Duodenal mucosa (tissue), 2 donors: ENCODE measurements around the gene SDK1.
"Not testable (repeated sequence)": the region's sequence is repeated elsewhere in the genome, so short reads cannot be mapped to it uniquely, and the experiment has no call there.

Experiments used
- H3K27ac ChIP-seq: one replicate; pipeline ENCODE4 v1.7.0; 2013; ENCODE audit warnings: low read depth, low read length
- H3K27me3 ChIP-seq, 2 donors: one replicate each; pipeline ENCODE4 v1.7.0; 2013; ENCODE audit warnings: low read length in 2 of 2, control low read depth in 1 of 2; ENCODE audit not compliant: insufficient read depth in 2 of 2, control insufficient read depth in 1 of 2
- H3K36me3 ChIP-seq, 2 donors: one replicate each; pipeline ENCODE4 v1.7.0; 2013; ENCODE audit warnings: low read length in 2 of 2, control low read depth in 1 of 2; ENCODE audit not compliant: insufficient read depth in 2 of 2, control insufficient read depth in 1 of 2
- H3K4me1 ChIP-seq, 2 donors: one replicate each; pipeline ENCODE4 v1.7.0; 2013; ENCODE audit warnings: low read length in 2 of 2, control low read depth in 1 of 2; ENCODE audit not compliant: insufficient read depth in 2 of 2, control insufficient read depth in 1 of 2
- H3K4me3 ChIP-seq, 2 donors: one replicate each; pipeline ENCODE4 v1.7.0; 2013; ENCODE audit warnings: low read length in 2 of 2, low read depth in 1 of 2
- H3K9ac ChIP-seq, 2 donors: one replicate each; pipeline ENCODE4 v1.7.0; 2013; ENCODE audit warnings: low read length in 2 of 2, low read depth in 1 of 2
- H3K9me3 ChIP-seq, 2 donors: one replicate each; pipeline ENCODE4 v1.7.0; 2013; ENCODE audit warnings: low read length in 2 of 2, control low read depth in 1 of 2; ENCODE audit not compliant: control insufficient read depth in 1 of 2

Gene SDK1

DNA sequence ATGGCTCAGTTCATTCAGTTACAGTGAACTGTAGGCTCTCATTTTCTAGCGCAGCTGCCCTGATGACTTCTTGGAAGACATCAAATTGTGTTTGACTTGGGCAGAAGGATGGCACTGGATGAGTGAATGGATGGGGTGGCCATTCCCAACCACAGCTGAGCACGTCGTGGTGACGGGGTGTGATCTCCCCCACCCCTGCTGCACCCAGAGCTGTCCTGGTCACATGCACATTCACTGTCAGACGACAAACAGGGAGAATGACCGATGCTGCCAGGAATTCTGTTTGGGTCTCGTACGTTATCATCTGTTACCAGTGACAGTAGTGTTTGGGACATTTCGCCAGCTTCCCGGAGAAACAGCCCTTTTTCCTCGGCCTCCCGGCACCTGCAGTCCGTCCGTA lies 623.2 kb downstream of the SDK1 start:
- Histone ChIP-seq H3K4me1 (no peaks in the 10 kb centered on the region), H3K27me3 (no peaks in the 10 kb centered on the region), H3K9ac (no peak overlapping the region), H3K4me3 (no peak overlapping the region), H3K27ac (no peak overlapping the region), H3K36me3 (no peaks in the 10 kb centered on the region), H3K9me3 (no peaks in the 10 kb centered on the region)

GRCh38 chr7:3927446-3928110 lies 626.5 kb downstream of the SDK1 start:
- Histone ChIP-seq H3K27ac (no peak overlapping the region), H3K4me3 (no peak overlapping the region), H3K36me3 (no peaks in the 10 kb centered on the region), H3K9me3 (no peaks in the 10 kb centered on the region), H3K9ac (no peak overlapping the region), H3K4me1 (no peaks in the 10 kb centered on the region), H3K27me3 (no peaks in the 10 kb centered on the region)

DNA sequence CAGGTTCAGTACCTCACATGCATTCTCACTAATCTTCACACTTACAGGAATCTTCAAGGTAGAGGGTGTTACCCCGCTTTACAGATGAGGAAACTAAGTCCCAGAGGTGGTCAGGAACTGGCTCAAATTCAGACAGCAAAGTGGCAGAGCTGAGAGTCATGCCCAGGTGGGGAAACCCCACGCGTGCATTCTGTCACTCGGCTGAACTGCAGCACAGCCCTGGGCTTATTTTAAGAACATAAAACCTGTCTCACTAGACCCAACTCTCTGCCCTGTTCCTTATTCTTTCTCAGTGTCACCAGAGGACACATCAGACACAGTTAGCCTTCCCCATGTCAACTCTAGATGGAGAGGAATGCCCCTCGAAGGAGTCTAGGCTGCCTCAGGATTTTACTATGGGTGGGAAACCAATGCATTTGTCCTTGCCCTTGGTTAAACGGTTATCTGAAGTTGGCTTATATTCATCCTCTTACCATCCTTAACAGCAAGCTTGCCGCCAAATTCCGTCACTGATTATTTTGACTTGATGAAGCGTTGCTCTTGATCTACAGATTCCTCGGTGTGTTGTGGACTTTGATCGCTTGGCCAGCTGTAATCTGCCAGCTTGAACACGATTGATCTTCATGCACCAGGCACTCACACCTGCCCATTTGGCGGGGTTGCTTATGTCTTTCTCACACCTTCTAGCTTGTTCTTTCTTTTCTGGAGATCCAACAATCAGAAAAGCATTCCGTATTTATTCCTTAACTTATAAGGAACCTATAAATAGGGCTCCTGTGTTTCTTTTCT lies 627.9 kb downstream of the SDK1 start:
- H3K9ac ChIP-seq: no peak overlapping the region
- no peaks in the 10 kb centered on the region for H3K4me1 ChIP-seq
- H3K27ac ChIP-seq: no peak overlapping the region
- H3K27me3 ChIP-seq: no peaks in the 10 kb centered on the region
- H3K36me3 ChIP-seq: no peaks in the 10 kb centered on the region
- no peak overlapping the region for H3K4me3 ChIP-seq
- no peaks in the 10 kb centered on the region for H3K9me3 ChIP-seq

- H3K36me3 ChIP-seq: no peaks in the 10 kb centered on the region
- no peaks in the 10 kb centered on the region for H3K27me3 ChIP-seq
- no peak overlapping the region for H3K4me3 ChIP-seq
- H3K9ac ChIP-seq: no peak overlapping the region
- H3K4me1 ChIP-seq: no peaks in the 10 kb centered on the region
- peaks cover 0 to 7% of the 10 kb centered on the region in 2 donors for H3K9me3 ChIP-seq
- no peak overlapping the region for H3K27ac ChIP-seq
These were observed 630.8 kb downstream of the SDK1 start for GRCh38 chr7:3931843-3932242.

DNA sequence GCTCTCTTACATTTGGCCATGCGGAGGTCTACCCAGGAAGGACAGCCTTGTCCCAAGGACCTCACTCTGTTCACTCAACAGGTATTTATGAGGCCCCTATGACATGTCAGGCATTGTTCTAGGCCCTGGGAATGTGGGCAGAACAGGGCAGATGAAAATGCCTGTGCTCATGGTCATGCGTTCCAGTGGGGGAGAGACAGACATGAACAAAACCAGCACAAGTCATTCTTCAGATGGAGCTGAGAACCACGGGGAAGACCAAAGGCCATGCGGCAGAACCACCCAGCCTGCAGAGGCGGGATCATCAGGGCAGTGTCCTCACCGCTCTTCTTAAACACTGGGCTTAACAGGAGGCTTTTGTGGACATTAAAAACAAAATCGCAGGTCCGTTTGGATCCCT lies 636.1 kb downstream of the SDK1 start:
- H3K9me3 ChIP-seq: peaks cover 0 to 7% of the 10 kb centered on the region in 2 donors
- no peaks in the 10 kb centered on the region for H3K36me3 ChIP-seq
- no peak overlapping the region for H3K9ac ChIP-seq
- no peaks in the 10 kb centered on the region for H3K27me3 ChIP-seq
- no peaks in the 10 kb centered on the region for H3K4me1 ChIP-seq
- H3K27ac ChIP-seq: no peak overlapping the region
- H3K4me3 ChIP-seq: no peak overlapping the region

DNA sequence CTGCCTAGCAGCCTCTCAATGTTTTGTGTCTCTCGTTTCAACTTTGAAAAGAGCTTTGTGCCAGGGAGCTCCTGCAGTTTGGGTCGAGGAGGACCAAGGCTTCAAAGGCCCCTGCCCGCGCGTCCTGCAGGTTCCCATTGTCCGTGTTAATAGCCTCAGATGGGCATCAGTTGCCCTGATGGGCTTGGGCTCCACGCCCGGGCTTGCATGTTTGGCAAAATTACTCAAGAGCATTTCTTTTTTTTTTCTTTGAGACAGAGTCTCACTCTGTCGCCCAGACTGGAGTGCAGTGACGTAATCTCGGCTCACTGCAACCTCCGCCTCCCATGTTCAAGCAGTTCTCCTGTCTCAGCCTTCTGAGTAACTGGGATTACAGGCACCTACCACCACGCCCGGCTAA lies 636.6 kb downstream of the SDK1 start:
- H3K9ac ChIP-seq: no peak overlapping the region
- H3K36me3 ChIP-seq: no peaks in the 10 kb centered on the region
- H3K4me1 ChIP-seq: no peaks in the 10 kb centered on the region
- H3K27me3 ChIP-seq: no peaks in the 10 kb centered on the region
- peaks cover 0 to 7% of the 10 kb centered on the region in 2 donors for H3K9me3 ChIP-seq
- no peak overlapping the region for H3K27ac ChIP-seq
- H3K4me3 ChIP-seq: no peak overlapping the region

- not testable (repeated sequence) for H3K36me3 ChIP-seq, H3K9ac ChIP-seq, H3K27me3 ChIP-seq, H3K9me3 ChIP-seq, H3K4me3 ChIP-seq, H3K4me1 ChIP-seq, H3K27ac ChIP-seq
These were observed 640.7 kb downstream of the SDK1 start for GRCh38 chr7:3941706-3942105.

DNA sequence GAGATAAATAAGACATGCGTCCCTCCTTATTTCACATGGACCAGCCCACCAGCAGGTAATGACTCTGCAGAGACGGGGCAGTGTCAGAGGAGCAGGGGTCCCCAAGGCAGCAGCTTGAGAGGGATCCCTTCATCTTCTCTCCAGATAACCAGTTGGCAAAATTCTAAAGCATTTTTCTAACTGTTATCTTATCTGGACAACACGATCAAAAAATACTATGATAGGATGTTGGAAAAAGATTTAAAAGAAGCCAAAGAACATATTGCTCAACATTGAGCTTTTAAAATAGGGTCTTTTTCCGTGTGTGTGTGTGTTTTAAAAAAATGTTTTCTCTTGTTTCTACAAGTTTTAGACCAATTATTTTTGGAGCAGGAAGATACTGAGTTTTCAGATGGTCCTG lies 641.2 kb downstream of the SDK1 start:
- no peaks in the 10 kb centered on the region for H3K27me3 ChIP-seq
- no peak overlapping the region for H3K4me3 ChIP-seq
- H3K4me1 ChIP-seq: no peaks in the 10 kb centered on the region
- peaks cover 0 to 6% of the 10 kb centered on the region in 2 donors for H3K9me3 ChIP-seq
- no peaks in the 10 kb centered on the region for H3K36me3 ChIP-seq
- no peak overlapping the region for H3K9ac ChIP-seq
- no peak overlapping the region for H3K27ac ChIP-seq

DNA sequence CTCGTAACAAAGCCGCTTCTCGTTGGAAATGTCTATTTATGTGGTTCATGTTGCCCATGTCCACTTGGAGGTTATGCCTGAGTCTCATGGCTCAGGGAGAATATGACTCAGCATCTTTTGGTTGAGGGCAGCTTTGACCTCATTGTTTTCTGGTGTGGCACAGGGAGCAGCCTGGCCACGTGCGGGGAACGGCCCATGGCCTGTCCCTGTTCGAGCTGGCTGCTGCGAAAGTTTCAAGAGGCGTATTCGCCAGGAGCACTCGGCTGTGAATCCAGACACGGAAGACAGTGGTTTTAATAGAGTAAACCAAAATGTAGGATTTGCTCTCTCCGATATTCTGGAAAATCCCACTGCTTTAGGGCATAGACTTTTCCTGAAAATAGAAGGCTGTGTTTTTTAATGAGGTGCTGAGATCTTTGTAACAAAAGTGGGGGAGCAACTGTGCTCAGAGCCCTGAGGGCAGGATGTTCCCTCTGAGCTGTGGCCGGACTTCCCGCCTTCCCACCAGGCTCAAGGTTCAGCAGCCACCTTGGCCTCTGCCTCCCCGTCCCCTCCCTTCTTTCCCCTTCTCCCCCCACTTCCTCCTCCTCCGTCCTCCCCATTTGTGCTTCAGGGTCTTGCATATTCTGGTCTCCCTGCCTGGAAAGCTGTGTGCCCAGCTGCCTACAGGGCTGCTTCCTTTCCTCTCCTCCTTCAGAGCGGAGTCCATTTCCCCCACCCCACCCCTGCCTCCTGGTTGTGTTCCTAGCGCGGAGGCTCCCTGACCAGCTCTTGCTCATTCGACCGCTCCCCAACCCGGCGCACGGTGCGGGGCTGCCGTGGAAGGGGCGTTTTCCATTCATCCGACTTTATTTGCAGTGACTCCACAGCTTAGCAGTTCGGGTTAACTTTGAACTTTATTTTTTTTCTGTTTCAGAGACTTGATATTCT lies 642.0 kb downstream of the SDK1 start:
- Histone ChIP-seq H3K4me1 (no peaks in the 10 kb centered on the region), H3K27ac (peak overlapping the region; percentile 20), H3K27me3 (no peaks in the 10 kb centered on the region), H3K4me3 (no peak overlapping the region), H3K36me3 (no peaks in the 10 kb centered on the region), H3K9ac (no peak overlapping the region), H3K9me3 (peaks cover 0 to 6% of the 10 kb centered on the region in 2 donors)
